HG03469 (cell line): Measurements from ENCODE around the gene GUCY1A2.
"Not testable (repeated sequence)": the region's sequence is repeated elsewhere in the genome, so short reads cannot be mapped to it uniquely, and the experiment has no call there.

Source experiments
- ATAC-seq: cut with Tn5 transposase; IDR thresholded peaks from one replicate; pipeline ENCODE4 v1.9.1; 2021; ENCODE audit warnings: mild to moderate bottlenecking, moderate library complexity, moderate number of reproducible peaks; ENCODE audit not compliant: unreplicated experiment

GUCY1A2 gene

DNA sequence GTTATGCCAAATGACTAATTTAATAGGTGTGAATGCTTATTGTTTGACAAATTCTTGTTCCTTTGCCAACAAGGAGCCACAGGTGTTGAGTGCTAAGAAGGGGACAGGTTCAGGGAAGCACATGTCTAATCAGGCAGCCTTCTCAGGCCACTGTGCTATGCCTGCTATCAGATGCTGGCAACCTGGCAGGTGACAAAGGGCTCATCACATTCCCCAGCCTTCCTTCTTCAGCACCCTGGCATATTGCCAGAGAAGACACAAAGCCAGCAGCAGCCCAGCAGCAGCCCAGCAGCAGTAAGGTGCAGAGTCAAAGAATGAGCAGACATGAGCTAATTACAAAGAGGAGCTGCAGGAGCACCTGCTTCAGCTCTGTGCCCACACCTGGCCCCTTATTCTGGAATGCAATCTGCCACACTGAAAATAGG lies 68.2 kb downstream of the GUCY1A2 start:
- no peak for ATAC-seq

- ATAC-seq: no peak
Measured at GRCh38 chr11:106943089-106943488, 75.2 kb downstream of the GUCY1A2 start.

GRCh38 chr11:106939157-106939556 lies 79.1 kb downstream of the GUCY1A2 start:
- no peak for ATAC-seq

GRCh38 chr11:106937111-106937510 lies 81.2 kb downstream of the GUCY1A2 start:
- ATAC-seq: no peak

GRCh38 chr11:106925245-106925644 lies 93.0 kb downstream of the GUCY1A2 start:
- no peak for ATAC-seq

GRCh38 chr11:106920899-106921509 lies 97.3 kb downstream of the GUCY1A2 start:
- ATAC-seq: no peak

- peak; percentile 71 for ATAC-seq
Measured at GRCh38 chr11:106917973-106918372, 100.3 kb downstream of the GUCY1A2 start.

DNA sequence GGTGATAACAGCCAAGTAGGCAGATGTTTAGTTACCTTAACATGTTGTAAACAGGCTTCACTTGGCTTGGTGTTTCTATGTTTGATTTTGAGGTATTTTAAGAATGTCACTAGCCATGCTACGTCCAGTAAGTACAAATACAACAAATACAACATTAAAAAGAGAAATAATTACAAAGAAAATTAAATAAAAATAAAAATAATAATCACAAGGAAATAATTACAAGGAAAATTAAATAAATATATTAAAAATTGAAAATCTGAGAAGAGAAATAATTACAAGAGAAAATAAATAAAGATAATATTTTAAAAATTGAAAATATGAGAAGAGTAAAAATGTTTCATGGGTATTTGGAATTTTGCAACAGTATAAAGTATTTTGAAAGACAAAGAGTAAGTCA lies 103.9 kb downstream of the GUCY1A2 start:
- no peak for ATAC-seq

DNA sequence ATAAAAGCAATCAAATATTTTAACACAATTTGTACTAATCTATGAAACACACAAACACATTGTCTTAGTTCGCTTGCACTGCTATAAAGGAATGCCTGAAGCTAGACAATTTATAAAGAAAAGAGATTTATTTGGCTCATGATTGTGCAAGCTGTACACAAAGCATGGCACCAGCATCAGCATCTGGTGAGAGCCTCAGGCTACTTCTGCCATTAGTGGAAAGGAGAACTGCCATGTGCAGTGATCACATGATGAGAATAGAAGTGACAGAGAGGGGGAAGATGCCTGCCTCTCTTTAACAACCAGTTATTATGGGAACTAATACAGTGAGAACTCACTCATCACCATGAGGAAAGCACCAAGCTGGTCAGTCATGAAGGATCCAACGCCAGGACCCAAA lies 105.1 kb downstream of the GUCY1A2 start:
- no peak for ATAC-seq

DNA sequence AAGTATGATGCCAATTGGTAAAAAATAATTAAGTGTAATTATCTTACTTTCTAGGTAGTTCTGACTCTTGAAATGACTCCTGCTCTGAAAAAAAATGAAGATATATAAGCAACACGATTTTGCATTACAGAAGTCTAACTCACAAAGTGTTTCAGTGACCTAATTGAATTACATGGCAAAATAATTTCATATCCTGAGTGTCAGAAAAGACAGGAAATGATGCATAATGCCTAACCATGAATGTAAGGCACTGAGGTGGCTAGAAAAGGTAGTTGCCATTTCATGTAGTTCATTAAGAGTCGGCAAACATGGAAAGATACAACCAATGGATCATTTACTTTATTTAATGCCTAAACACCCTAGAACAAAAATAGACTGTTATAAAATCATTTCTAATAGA lies 113.5 kb downstream of the GUCY1A2 start:
- no peak for ATAC-seq

DNA sequence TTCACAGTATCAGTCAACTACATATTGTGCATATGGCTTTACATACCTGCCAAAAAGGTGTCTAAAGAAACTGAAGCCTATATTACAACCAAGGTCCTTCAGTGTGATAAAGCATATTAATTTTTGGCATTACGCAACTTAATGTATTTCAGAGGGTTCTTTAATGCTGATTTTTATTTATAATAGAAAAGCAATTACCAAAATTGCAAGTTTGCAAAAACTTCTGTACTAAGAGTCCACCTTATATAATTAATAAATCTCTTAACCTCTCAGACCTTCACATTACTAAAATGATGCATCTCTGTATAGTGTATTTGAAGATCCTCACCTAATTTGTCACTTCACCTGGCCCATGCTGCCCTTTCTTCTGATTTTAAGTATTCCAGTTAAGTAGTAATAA lies 128.6 kb downstream of the GUCY1A2 start:
- no peak for ATAC-seq

DNA sequence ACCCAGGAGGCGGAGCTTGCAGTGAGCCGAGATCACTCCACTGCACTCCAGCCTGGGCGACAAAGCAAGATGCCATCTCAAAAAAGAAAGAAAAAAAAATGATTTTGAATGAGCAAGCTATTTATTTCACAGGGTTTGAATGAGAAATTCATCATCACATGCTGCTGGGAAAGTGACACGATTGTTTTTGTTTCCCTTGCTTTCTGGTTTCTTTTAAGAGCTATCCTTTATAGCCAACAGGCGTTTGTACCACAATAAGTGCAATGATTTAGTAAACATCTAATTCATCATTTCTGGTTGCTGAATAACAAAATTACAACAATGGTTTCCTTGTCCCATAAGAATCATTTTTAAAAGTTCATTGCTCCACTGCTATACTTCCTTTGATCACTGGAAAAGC lies 129.9 kb downstream of the GUCY1A2 start:
- ATAC-seq: no peak

DNA sequence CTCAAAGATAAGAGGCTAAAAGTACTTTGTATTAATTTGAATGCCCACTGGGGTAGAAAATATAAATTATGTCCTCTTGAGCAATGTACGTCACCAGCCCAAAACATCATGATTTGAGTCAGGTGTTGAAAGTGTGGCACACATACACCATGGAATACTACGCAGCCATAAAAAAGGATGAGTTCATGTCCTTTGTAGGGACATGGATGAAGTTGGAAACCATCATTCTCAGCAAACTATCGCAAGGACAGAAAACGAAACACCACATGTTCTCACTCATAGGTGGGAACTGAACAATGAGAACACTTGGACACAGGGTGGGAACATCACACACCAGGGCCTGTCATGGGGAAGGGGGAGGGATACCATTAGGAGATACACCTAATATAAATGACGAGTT lies 134.6 kb downstream of the GUCY1A2 start:
- not testable (repeated sequence) for ATAC-seq

DNA sequence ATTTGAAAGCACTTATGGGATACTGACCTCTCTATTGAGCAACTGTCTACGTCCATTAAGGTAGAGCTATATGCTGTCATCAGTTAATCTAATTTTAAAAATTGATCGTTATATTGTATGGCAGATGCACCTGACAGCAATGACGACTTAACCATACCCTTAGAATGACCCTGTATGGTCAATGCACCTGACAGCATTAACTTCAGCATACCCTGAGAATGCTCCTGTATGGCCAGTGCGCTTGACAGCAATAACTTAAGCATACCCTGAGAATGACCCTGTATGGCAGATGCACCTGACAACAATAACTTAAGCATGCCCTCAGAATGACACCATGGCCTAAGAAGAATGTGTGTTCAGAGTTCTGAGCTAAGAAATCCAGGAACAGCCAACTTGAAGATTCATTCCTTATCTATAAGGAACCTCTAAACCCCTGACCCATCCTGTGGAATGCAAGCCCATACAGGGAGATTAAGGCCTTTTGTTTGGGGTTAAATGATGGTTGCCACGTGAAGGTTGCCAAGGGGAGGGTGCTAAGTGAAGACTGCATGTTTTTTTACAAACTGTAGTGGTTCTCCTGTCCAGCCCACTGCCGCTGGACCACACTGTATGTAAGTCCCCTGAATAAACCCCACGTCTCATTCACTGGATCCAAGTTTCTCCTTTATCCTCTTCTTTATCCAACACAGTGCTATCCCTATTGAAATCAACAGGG lies 138.3 kb downstream of the GUCY1A2 start:
- ATAC-seq: no peak

- ATAC-seq: no peak
Measured at GRCh38 chr11:106879029-106879428, 139.2 kb downstream of the GUCY1A2 start.

DNA sequence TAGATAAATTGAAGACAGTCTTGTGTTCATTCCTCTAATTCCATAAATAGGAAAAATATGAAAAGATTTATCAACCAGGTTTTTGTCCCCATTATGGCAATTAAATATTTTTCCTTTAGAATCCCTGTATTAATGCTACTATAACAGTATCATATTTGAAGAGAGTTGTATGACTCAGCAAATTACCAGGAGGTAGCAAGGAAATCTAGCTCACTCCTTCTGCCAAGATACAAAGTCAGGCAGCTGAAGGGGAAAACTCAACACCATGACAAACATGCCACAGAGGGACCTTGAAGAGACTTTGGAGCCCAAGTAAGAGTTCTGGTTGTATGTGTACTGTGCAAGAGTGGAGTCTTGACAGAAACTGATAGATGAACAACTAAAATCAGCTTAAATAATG lies 143.3 kb downstream of the GUCY1A2 start:
- no peak for ATAC-seq

DNA sequence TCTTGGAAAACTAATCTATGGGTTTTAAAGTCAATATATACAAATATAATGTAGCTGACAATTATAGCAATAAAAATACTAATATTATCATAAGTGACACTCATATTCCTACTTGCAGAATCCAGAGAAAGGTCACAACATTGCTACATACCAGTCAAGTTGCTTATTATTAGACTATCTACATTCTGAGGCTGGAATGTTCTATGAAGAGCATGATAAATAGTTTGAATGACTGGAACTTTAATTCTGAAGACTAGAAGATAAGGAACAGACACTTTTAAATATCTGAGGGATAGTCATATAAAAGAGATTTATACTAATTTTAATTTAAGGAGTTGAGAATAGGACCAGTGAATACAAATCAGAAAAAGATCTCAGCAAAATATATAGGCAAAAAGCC lies 146.0 kb downstream of the GUCY1A2 start:
- ATAC-seq: no peak

DNA sequence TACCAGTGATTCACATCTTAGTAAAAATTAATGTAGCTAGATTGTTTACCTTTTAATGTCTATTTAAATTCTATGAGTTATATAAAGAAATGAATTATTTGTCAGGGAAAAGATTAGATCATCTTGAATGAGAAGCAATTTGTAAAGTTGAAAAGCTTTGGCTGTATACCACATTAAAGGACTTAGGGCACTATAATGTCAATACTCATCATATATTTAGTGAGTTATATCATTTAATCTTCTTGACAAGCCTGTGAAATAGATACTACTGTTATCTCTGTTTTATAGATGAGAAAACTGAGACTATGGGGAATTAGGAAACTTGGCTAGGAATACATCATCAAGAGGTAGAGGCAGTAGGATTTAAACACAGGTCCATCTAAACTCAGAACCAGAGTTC lies 160.1 kb downstream of the GUCY1A2 start:
- ATAC-seq: no peak

- no peak for ATAC-seq
Measured at GRCh38 chr11:106856566-106856965, 161.7 kb downstream of the GUCY1A2 start.

GRCh38 chr11:106854429-106854828 lies 163.8 kb downstream of the GUCY1A2 start:
- ATAC-seq: no peak

- ATAC-seq: no peak
Measured at GRCh38 chr11:106853850-106854401, 164.3 kb downstream of the GUCY1A2 start.

DNA sequence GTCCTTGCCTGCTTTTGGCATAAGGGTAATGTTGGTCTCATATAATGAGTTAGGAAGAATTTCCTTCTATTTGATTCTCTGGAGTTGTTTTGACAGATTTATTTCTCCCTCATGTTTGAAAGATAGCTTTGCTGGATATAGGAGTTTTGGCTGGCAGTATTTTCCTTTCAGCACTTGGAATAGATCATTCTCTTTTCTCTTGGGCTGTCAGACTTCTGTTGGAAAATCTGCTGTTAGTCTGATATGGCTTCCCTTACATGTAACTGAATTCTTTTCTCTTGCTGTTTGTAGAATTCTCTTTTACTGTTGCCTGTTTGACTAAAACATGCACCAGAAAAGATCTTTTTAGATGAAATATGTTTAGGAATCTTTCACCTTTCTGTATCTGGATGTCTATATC lies 165.5 kb downstream of the GUCY1A2 start:
- ATAC-seq: no peak
